Airway epithelial cell (primary cell): ENCODE data around the gene SLC12A8. TPM values are rescaled to one million over a fixed set of nuclear protein-coding genes. Genes with fewer than 3 reads are reported as not detected.

Experiments used
- total RNA-seq: library from RNA; depleted of rRNA; stranded (reverse); fragments of >200 nt; gene quantifications from 2 replicates; pipeline ENCODE4 v1.2.3, GENCODE V29; 2015

Gene SLC12A8, protein sequence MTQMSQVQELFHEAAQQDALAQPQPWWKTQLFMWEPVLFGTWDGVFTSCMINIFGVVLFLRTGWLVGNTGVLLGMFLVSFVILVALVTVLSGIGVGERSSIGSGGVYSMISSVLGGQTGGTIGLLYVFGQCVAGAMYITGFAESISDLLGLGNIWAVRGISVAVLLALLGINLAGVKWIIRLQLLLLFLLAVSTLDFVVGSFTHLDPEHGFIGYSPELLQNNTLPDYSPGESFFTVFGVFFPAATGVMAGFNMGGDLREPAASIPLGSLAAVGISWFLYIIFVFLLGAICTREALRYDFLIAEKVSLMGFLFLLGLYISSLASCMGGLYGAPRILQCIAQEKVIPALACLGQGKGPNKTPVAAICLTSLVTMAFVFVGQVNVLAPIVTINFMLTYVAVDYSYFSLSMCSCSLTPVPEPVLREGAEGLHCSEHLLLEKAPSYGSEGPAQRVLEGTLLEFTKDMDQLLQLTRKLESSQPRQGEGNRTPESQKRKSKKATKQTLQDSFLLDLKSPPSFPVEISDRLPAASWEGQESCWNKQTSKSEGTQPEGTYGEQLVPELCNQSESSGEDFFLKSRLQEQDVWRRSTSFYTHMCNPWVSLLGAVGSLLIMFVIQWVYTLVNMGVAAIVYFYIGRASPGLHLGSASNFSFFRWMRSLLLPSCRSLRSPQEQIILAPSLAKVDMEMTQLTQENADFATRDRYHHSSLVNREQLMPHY
- total RNA-seq: 5.4 and 8.0 TPM in 2 replicates

GRCh38 chr3:125212509-125213363 is at the start of gene SLC12A8:
TSS of gene SLC12A8 (minus strand) at chr3:125212748. CDS start at chr3:125211349, 1,399 bp downstream.

DNA sequence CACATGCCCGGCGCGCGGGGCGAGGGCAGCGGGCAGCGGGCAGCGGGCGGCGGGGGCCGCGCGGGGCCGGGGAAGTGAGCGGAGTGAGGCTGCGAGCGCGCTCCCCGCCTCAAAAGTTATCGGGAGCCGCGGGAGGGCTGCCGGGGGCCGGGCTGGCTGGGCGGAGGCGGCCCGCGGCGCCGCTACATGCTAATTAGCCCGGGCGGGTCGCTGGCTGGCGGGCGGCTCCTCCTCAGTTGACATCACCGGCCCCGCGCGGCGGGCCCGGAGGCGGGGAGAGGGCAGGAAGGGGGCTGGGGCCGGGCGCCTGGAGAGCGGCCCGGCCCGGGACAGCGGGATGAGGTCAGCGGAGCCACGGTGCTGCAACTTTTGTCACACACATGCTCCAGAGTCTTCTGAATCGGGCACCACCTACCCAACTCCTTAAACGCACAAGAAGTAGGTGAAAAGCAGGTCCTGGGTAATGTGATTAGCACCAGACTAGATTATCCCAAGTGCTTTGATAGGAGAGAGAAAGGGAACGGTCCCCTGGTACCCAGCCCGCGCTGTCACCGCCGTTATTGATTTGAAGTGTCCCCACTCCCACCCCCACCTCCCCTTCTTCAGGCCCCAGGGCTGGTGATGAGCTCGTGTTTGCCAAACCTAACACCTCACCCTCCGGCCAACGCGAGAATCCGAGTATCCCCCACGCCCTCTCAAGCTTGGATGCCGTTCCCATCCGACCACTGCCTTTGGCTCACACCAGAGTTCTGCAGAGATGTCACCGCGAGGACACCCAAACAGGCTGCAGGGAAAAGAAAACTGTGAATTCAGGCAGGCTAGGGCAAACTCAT is 156.4 kb downstream of the SLC12A8 start, which contains the start of gene HEG1:
TSS of gene HEG1 (minus strand) at position 85 of the 833 bp plus-strand sequence. CDS start 107 bp downstream, outside the sequence.

Other genes with a start within 250 kb of the SLC12A8 start
- 12.8 and 13.1 TPM in 2 replicates for gene HEG1, start 156.8 kb downstream of the SLC12A8 start, total RNA-seq
- 10.5 and 13.0 TPM in 2 replicates for gene ZNF148, start 162.6 kb upstream of the SLC12A8 start, total RNA-seq